ENCODE results near the gene MTX1.
A peak's percentile ranks its signal among the peaks of the same experiment; 100 is the strongest.
"Not testable (repeated sequence)": the region's sequence is repeated elsewhere in the genome, so short reads cannot be mapped to it uniquely, and the experiment has no call there.

Gene MTX1

GRCh38 chr1:155192346-155193274, 15.9 kb upstream of the MTX1 start:
- H3K36me3 ChIP-seq = peaks cover 9% of the 10 kb centered on the region
- no peaks in the 10 kb centered on the region for H3K9me3 ChIP-seq
- no peak for TF ChIP-seq CTCF (IDR thresholded peaks at IDR 0.05)

GRCh38 chr1:155193275-155193990, 15.1 kb upstream of the MTX1 start:
- H3K27me3 ChIP-seq = peaks cover 41% of the 10 kb centered on the region
- H3K9me3 ChIP-seq = no peaks in the 10 kb centered on the region
- H3K4me1 ChIP-seq (ENCODE audit: control insufficient read depth in 1 of 2, insufficient read depth in 1 of 2, low read depth in 1 of 2, low read length in 1 of 2) = peaks cover 28 to 30% of the 10 kb centered on the region in 2 experiments
- H3K27ac ChIP-seq = peak overlapping the region; percentile 11
- H3K4me3 ChIP-seq (ENCODE audit: low read depth in 1 of 2, low read length in 1 of 2) = peak overlapping the region; percentile 64 to 71
- peaks cover 15% of the 10 kb centered on the region for H3K36me3 ChIP-seq
- peak; percentile 96 for TF ChIP-seq CTCF (IDR thresholded peaks at IDR 0.05)

More at GRCh38 chr1:155192346-155193274, 15.9 kb upstream of the MTX1 start:
- peak overlapping the region; percentile 64 to 71 for H3K4me3 ChIP-seq (ENCODE audit: low read depth in 1 of 2, low read length in 1 of 2)
- peaks cover 28 to 30% of the 10 kb centered on the region in 2 experiments for H3K4me1 ChIP-seq (ENCODE audit: control insufficient read depth in 1 of 2, insufficient read depth in 1 of 2, low read depth in 1 of 2, low read length in 1 of 2)
- H3K27me3 ChIP-seq = peaks cover 41% of the 10 kb centered on the region
- H3K27ac ChIP-seq = peak overlapping the region; percentile 11

- Histone ChIP-seq H3K36me3 (peaks cover 15% of the 10 kb centered on the region), H3K4me3 (ENCODE audit: low read depth in 1 of 2, low read length in 1 of 2) (peak overlapping the region; percentile 64 to 71), H3K27me3 (peaks cover 41% of the 10 kb centered on the region), H3K4me1 (ENCODE audit: control insufficient read depth in 1 of 2, insufficient read depth in 1 of 2, low read depth in 1 of 2, low read length in 1 of 2) (peaks cover 28 to 30% of the 10 kb centered on the region in 2 experiments)
- not testable (repeated sequence) for H3K27ac ChIP-seq, H3K9me3 ChIP-seq
Observed at GRCh38 chr1:155193991-155194240, 14.6 kb upstream of the MTX1 start.

- no peak overlapping the region for H3K27ac ChIP-seq
- no peak for TF ChIP-seq CTCF (IDR thresholded peaks at IDR 0.05)
- peaks cover 41% of the 10 kb centered on the region for H3K27me3 ChIP-seq
- no peaks in the 10 kb centered on the region for H3K9me3 ChIP-seq
- H3K4me1 ChIP-seq (ENCODE audit: control insufficient read depth in 1 of 2, insufficient read depth in 1 of 2, low read depth in 1 of 2, low read length in 1 of 2) = peaks cover 28 to 30% of the 10 kb centered on the region in 2 experiments
- peaks cover 15% of the 10 kb centered on the region for H3K36me3 ChIP-seq
- H3K4me3 ChIP-seq (ENCODE audit: low read depth in 1 of 2, low read length in 1 of 2) = peak overlapping the region in 1 of 2 experiments; percentile 64
Observed at GRCh38 chr1:155195201-155196102, 13.0 kb upstream of the MTX1 start.

GRCh38 chr1:155196103-155196892, 12.2 kb upstream of the MTX1 start:
- no peak overlapping the region for H3K4me3 ChIP-seq (ENCODE audit: low read depth in 1 of 2, low read length in 1 of 2)
- no peaks in the 10 kb centered on the region for H3K9me3 ChIP-seq
- H3K36me3 ChIP-seq = peaks cover 15% of the 10 kb centered on the region
- no peak for TF ChIP-seq CTCF (IDR thresholded peaks at IDR 0.05)
- peaks cover 28 to 30% of the 10 kb centered on the region in 2 experiments for H3K4me1 ChIP-seq (ENCODE audit: control insufficient read depth in 1 of 2, insufficient read depth in 1 of 2, low read depth in 1 of 2, low read length in 1 of 2)
- no peak overlapping the region for H3K27ac ChIP-seq
- H3K27me3 ChIP-seq = peaks cover 41% of the 10 kb centered on the region

Measured in neutrophil (primary cell).